ENCODE results near the gene POC1B. TPM values are rescaled to one million over a fixed set of nuclear protein-coding genes. Genes with fewer than 3 reads are reported as not detected.

Gene POC1B
- total and polyA plus RNA-seq, 11 donors, result 3.3 to 12.4 (median 8.5) TPM

DNA sequence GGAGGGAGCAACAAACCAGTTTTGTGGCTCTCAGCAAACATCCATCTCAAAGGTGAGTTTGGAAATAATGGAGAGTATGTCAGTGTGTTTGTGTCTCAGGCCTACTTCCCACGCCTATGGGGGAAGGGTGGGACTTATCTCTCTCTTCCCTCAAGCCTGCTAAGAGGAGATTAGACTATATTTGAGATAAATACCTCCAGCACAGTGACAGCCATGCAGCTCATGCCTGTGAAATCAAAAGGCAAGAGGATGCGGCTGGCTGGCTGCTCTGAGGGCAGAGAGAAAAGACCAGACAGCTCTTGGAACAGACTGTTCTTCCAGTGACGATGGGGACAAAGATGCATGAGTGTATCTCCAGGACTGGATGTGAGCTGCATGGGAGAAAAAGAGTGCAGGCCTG, 14.7 kb upstream of the POC1B start:
- Histone ChIP-seq H3K27ac (no peak overlapping the region), H3K36me3 (no peaks in the 10 kb centered on the region), H3K4me1 (peaks cover 0 to 29% (median 17%) of the 10 kb centered on the region in 12 donors), H3K4me3 (no peak overlapping the region), H3K27me3 (no peaks in the 10 kb centered on the region), H3K9me3 (no peaks in the 10 kb centered on the region)
- TF ChIP-seq, protein P1, sequence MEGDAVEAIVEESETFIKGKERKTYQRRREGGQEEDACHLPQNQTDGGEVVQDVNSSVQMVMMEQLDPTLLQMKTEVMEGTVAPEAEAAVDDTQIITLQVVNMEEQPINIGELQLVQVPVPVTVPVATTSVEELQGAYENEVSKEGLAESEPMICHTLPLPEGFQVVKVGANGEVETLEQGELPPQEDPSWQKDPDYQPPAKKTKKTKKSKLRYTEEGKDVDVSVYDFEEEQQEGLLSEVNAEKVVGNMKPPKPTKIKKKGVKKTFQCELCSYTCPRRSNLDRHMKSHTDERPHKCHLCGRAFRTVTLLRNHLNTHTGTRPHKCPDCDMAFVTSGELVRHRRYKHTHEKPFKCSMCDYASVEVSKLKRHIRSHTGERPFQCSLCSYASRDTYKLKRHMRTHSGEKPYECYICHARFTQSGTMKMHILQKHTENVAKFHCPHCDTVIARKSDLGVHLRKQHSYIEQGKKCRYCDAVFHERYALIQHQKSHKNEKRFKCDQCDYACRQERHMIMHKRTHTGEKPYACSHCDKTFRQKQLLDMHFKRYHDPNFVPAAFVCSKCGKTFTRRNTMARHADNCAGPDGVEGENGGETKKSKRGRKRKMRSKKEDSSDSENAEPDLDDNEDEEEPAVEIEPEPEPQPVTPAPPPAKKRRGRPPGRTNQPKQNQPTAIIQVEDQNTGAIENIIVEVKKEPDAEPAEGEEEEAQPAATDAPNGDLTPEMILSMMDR (IDR thresholded peaks at IDR 0.05), result no peak
- TF ChIP-seq POLR2A (IDR thresholded peaks at IDR 0.05), result no peak
- DNase-seq (no peak), ATAC-seq (no peak)
- 61 to 83% (median 61%) methylated on average over 3 of the region's 3 CpGs for WGBS, 4 donors
- intact Hi-C loops (cut with DNase I), result loop anchor here (5.0 to 10.0 kb wide), 15 partner anchors 164 to 1422 kb away; partner anchors contain the start of genes ATP2B1 (in 5 of the 10) and CCER1 (in 2 of the 10)

DNA sequence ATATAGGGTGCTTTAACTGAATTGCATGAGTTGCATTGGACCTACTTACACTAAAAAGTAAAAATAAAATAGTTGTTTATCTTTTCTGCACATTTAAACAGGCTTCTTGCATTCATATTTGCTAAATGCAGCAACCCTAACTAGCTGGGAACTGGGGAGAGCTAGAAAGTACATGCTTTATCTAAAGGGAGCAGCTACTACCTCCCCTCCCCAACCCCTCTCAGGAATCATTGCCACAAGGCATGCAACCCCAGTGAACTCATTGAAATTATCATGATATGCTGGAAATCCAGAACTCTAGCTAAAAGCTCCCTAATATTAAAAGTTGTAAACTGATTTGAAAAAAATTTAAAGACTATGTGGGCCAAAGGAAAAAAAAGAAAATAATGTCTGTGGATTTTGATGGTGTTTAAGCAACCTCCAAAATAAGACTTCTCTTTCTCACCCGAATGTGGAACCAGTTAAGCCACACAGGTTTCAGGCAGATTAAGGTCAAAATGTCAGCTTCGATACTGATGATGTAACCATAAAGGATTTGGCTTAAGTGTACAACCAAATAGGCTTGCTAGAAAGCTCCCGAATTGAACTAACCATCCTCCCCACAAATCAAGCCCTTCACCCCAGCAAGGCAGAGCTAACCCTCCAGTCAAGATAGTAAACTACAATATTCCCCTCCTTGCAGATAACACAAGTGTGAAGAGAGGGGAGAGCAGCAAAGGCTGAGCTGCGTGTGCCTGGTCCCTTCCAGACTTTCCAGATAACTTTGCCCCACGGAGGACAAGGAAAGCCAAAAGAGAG, 13.8 kb upstream of the POC1B start:
- WGBS, 4 donors, result 57 to 83% (median 69%) methylated on average over 5 of the region's 5 CpGs
- Histone ChIP-seq H3K27me3 (no peaks in the 10 kb centered on the region), H3K4me1 (peaks cover 0 to 20% (median 8%) of the 10 kb centered on the region in 12 donors), H3K9me3 (no peaks in the 10 kb centered on the region), H3K36me3 (no peaks in the 10 kb centered on the region), H3K27ac (no peak overlapping the region), H3K4me3 (no peak overlapping the region)
- intact Hi-C loops (cut with DNase I), result loop anchor here (5.0 to 10.0 kb wide), 15 partner anchors 165 to 1423 kb away; partner anchors contain the start of genes ATP2B1 (in 5 of the 10) and CCER1 (in 2 of the 10)
- no peak for TF ChIP-seq POLR2A (IDR thresholded peaks at IDR 0.05)
- TF ChIP-seq, protein P1 (IDR thresholded peaks at IDR 0.05), result no peak
- DNase-seq, result no peak
- ATAC-seq, result no peak

DNA sequence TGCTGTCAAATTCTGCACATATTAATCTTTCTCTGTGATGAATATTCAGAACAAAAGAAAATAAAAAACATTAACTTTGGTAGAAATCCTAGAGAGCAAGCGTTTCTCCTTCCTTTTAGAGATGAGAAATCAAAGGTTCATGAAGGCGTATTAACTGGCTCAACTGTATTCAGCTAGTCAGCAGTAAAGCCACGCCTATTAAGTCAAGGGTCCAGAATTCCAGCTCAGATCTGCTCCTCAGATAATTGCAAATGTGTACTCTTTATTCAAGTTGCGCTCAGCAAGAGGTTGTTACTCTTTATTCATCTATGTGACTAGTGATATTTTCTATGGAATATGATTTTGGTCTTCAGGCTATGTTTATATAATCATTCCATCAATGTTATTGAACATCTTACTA, 13.1 kb upstream of the POC1B start:
- TF ChIP-seq, protein P1 (IDR thresholded peaks at IDR 0.05), result no peak
- no peak for TF ChIP-seq POLR2A (IDR thresholded peaks at IDR 0.05)
- Histone ChIP-seq H3K27me3 (no peaks in the 10 kb centered on the region), H3K36me3 (no peaks in the 10 kb centered on the region), H3K9me3 (no peaks in the 10 kb centered on the region), H3K4me1 (peaks cover 0 to 13% (median 3%) of the 10 kb centered on the region in 12 donors), H3K4me3 (no peak overlapping the region), H3K27ac (no peak overlapping the region)
- intact Hi-C loops (cut with DNase I), result no loop called here
- ATAC-seq (no peak), DNase-seq (no peak)
- WGBS, 4 donors, result 94 to 97% (median 95%) methylated on average over 4 of the region's 4 CpGs

DNA sequence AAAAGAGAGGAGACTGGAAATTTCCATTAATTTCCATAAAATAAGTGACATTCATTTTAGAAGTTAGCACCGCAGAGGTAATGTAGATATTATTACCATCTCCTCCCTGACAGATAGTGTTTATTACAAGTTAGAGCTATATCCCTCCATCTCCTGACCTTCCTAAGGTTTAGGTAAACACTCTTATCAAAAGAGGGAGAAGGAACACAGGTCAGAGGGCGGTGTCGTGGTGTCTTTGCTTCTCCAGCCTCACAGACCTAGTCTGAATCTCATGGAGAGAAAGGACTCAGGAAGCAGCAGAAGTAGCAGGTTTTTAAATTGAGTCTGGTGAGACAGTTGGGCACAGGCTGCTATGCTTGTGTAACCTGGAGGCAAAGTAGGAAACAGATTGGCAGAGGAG, 11.5 kb upstream of the POC1B start:
- intact Hi-C loops (cut with DNase I), result no loop called here
- DNase-seq, result no peak
- 91 to 95% (median 94%) methylated on average over 3 of the region's 3 CpGs for WGBS, 4 donors
- Histone ChIP-seq H3K27ac (no peak overlapping the region), H3K4me3 (no peak overlapping the region), H3K9me3 (no peaks in the 10 kb centered on the region), H3K27me3 (no peaks in the 10 kb centered on the region), H3K36me3 (no peaks in the 10 kb centered on the region), H3K4me1 (no peaks in the 10 kb centered on the region)
- TF ChIP-seq, protein P1 (IDR thresholded peaks at IDR 0.05), result no peak
- no peak for TF ChIP-seq POLR2A (IDR thresholded peaks at IDR 0.05)
- ATAC-seq, result no peak
